ENCODE results near the gene TPD52L2. TPM values are rescaled to one million over a fixed set of nuclear protein-coding genes. Genes with fewer than 3 reads are reported as not detected.

TPD52L2 gene
- polyA plus RNA-seq, 6 donors from 2014 or later: 61.1 to 105 (median 79.9) TPM

GRCh38 chr20:63892402-63892801 is 27.3 kb downstream of the TPD52L2 start:
- Mint-ChIP-seq H3K27me3 (no peaks in the 10 kb centered on the region), H3K36me3 (no peaks in the 10 kb centered on the region), H3K4me3 (peak overlapping the region in 2 of 8 donors; percentile 54 to 68), H3K27ac (peak overlapping the region in 1 of 6 donors; percentile 78), H3K4me1 (peaks cover 14 to 28% (median 23%) of the 10 kb centered on the region in 3 donors), H3K9me3 (no peaks in the 10 kb centered on the region)
- ATAC-seq (ENCODE audit: low read depth in 2 of 2) (no peak), DNase-seq (no peak)

GRCh38 chr20:63893999-63894357 is 28.9 kb downstream of the TPD52L2 start:
- Mint-ChIP-seq H3K4me1 (peaks cover 21 to 42% (median 36%) of the 10 kb centered on the region in 3 donors), H3K9me3 (no peaks in the 10 kb centered on the region), H3K4me3 (peak overlapping the region; percentile 77 to 92 (median 88)), H3K36me3 (no peaks in the 10 kb centered on the region), H3K27ac (peak overlapping the region in 4 of 6 donors; percentile 36 to 97 (median 83)), H3K27me3 (no peaks in the 10 kb centered on the region)
- DNase-seq (no peak), ATAC-seq (ENCODE audit: low read depth in 2 of 2) (no peak)

GRCh38 chr20:63894358-63895201 is 29.5 kb downstream of the TPD52L2 start, which contains the start of gene DNAJC5:
Gene DNAJC5 (plus strand): TSS chr20:63895126. CDS start chr20:63928346, 33,220 bp downstream.
- H3K27me3 Mint-ChIP-seq: no peaks in the 10 kb centered on the region
- no peaks in the 10 kb centered on the region for H3K9me3 Mint-ChIP-seq
- ATAC-seq (ENCODE audit: low read depth in 2 of 2) (peak; percentile 74 to 84), DNase-seq (peak; percentile 98)
- H3K4me3 Mint-ChIP-seq: peak within 1 kb of the TSS; percentile 83 to 96 (median 90)
- no peaks in the 10 kb centered on the region for H3K36me3 Mint-ChIP-seq
- peak within 1 kb of the TSS; percentile 83 to 97 (median 96) for H3K27ac Mint-ChIP-seq
- peaks cover 21 to 48% (median 40%) of the 10 kb centered on the region in 3 donors for H3K4me1 Mint-ChIP-seq

GRCh38 chr20:63895202-63895951 is 30.3 kb downstream of the TPD52L2 start:
- no peaks in the 10 kb centered on the region for H3K27me3 Mint-ChIP-seq
- ATAC-seq (ENCODE audit: low read depth in 2 of 2): peak in 1 of 2 donors; percentile 1
- no peaks in the 10 kb centered on the region for H3K9me3 Mint-ChIP-seq
- peaks cover 21 to 53% (median 40%) of the 10 kb centered on the region in 3 donors for H3K4me1 Mint-ChIP-seq
- DNase-seq: no peak
- no peaks in the 10 kb centered on the region for H3K36me3 Mint-ChIP-seq
- H3K4me3 Mint-ChIP-seq: peak overlapping the region; percentile 83 to 96 (median 90)
- H3K27ac Mint-ChIP-seq: peak overlapping the region; percentile 78 to 96 (median 93)

- no peaks in the 10 kb centered on the region for H3K9me3 Mint-ChIP-seq
- DNase-seq: no peak
- peak overlapping the region; percentile 83 to 96 (median 90) for H3K4me3 Mint-ChIP-seq
- no peaks in the 10 kb centered on the region for H3K36me3 Mint-ChIP-seq
- peak overlapping the region; percentile 78 to 96 (median 93) for H3K27ac Mint-ChIP-seq
- H3K27me3 Mint-ChIP-seq: no peaks in the 10 kb centered on the region
- H3K4me1 Mint-ChIP-seq: peaks cover 21 to 58% (median 43%) of the 10 kb centered on the region in 3 donors
- peak in 1 of 2 donors; percentile 6 for ATAC-seq (ENCODE audit: low read depth in 2 of 2)
These were observed 30.8 kb downstream of the TPD52L2 start for GRCh38 chr20:63895952-63896263.

GRCh38 chr20:63896264-63897105 is 31.4 kb downstream of the TPD52L2 start:
- Mint-ChIP-seq H3K27me3 (no peaks in the 10 kb centered on the region), H3K4me1 (peaks cover 24 to 64% (median 49%) of the 10 kb centered on the region in 3 donors), H3K36me3 (no peaks in the 10 kb centered on the region), H3K4me3 (peak overlapping the region; percentile 83 to 96 (median 90)), H3K9me3 (no peaks in the 10 kb centered on the region), H3K27ac (peak overlapping the region; percentile 78 to 96 (median 93))
- ATAC-seq (ENCODE audit: low read depth in 2 of 2): peak; percentile 56 to 71
- peak; percentile 60 for DNase-seq

GRCh38 chr20:63897978-63898561 is 33.0 kb downstream of the TPD52L2 start:
- Mint-ChIP-seq H3K4me3 (peak overlapping the region in 2 of 8 donors; percentile 52 to 96), H3K4me1 (peaks cover 25 to 75% (median 56%) of the 10 kb centered on the region in 3 donors), H3K27me3 (no peaks in the 10 kb centered on the region), H3K36me3 (no peaks in the 10 kb centered on the region), H3K9me3 (no peaks in the 10 kb centered on the region), H3K27ac (peak overlapping the region in 4 of 6 donors; percentile 20 to 84 (median 56))
- ATAC-seq (ENCODE audit: low read depth in 2 of 2): no peak
- DNase-seq: no peak

GRCh38 chr20:63898882-63899558 is 34.0 kb downstream of the TPD52L2 start:
- DNase-seq (no peak), ATAC-seq (ENCODE audit: low read depth in 2 of 2) (no peak)
- no peaks in the 10 kb centered on the region for H3K27me3 Mint-ChIP-seq
- no peaks in the 10 kb centered on the region for H3K36me3 Mint-ChIP-seq
- peak overlapping the region in 3 of 6 donors; percentile 4 to 81 (median 56) for H3K27ac Mint-ChIP-seq
- H3K4me1 Mint-ChIP-seq: peaks cover 23 to 80% (median 57%) of the 10 kb centered on the region in 3 donors
- H3K9me3 Mint-ChIP-seq: no peaks in the 10 kb centered on the region
- peak overlapping the region in 1 of 8 donors; percentile 15 for H3K4me3 Mint-ChIP-seq

- Mint-ChIP-seq H3K4me1 (peaks cover 24 to 86% (median 63%) of the 10 kb centered on the region in 3 donors), H3K9me3 (no peaks in the 10 kb centered on the region), H3K4me3 (peak overlapping the region in 1 of 8 donors; percentile 22), H3K27ac (no peak overlapping the region), H3K27me3 (no peaks in the 10 kb centered on the region), H3K36me3 (no peaks in the 10 kb centered on the region)
- DNase-seq (no peak), ATAC-seq (ENCODE audit: low read depth in 2 of 2) (no peak)
These were observed 35.3 kb downstream of the TPD52L2 start for GRCh38 chr20:63900413-63900812.

- H3K9me3 Mint-ChIP-seq: no peaks in the 10 kb centered on the region
These were observed 38.9 kb downstream of the TPD52L2 start for GRCh38 chr20:63903796-63904561.

GRCh38 chr20:63908008-63908682 is 43.1 kb downstream of the TPD52L2 start:
- no peak for DNase-seq
- Mint-ChIP-seq H3K27me3 (no peaks in the 10 kb centered on the region), H3K4me3 (no peak overlapping the region), H3K27ac (peak overlapping the region in 2 of 6 donors; percentile 36 to 54), H3K9me3 (no peaks in the 10 kb centered on the region), H3K36me3 (no peaks in the 10 kb centered on the region), H3K4me1 (peaks cover 27 to 51% (median 48%) of the 10 kb centered on the region in 3 donors)
- ATAC-seq (ENCODE audit: low read depth in 2 of 2): no peak

More at GRCh38 chr20:63903796-63904561, 38.9 kb downstream of the TPD52L2 start:
- Mint-ChIP-seq H3K4me1 (peaks cover 14 to 61% (median 41%) of the 10 kb centered on the region in 3 donors), H3K27ac (no peak overlapping the region), H3K4me3 (no peak overlapping the region), H3K36me3 (no peaks in the 10 kb centered on the region), H3K27me3 (no peaks in the 10 kb centered on the region)
- DNase-seq (no peak), ATAC-seq (ENCODE audit: low read depth in 2 of 2) (no peak)
